GM18511 (cell line): ENCODE results near the gene ARL13B.
A peak's percentile ranks its signal among the peaks of the same experiment; 100 is the strongest.
"Not testable (repeated sequence)": the region's sequence is repeated elsewhere in the genome, so short reads cannot be mapped to it uniquely, and the experiment has no call there.

Experiments
- ATAC-seq: cut with Tn5 transposase; IDR thresholded peaks from one replicate; pipeline ENCODE4 v1.9.1; 2021; ENCODE audit warnings: mild to moderate bottlenecking, moderate library complexity; ENCODE audit not compliant: unreplicated experiment

The ARL13B gene

GRCh38 chr3:94050546-94050945 lies 70.6 kb downstream of the ARL13B start:
- ATAC-seq: no peak

GRCh38 chr3:94061297-94061696 lies 81.3 kb downstream of the ARL13B start:
- no peak for ATAC-seq

GRCh38 chr3:94062513-94063404 lies 82.8 kb downstream of the ARL13B start, which contains the start of the genes DHFR2 and NSUN3:
DHFR2 (minus strand) TSS chr3:94062916; CDS start chr3:94061511, 1,405 bp downstream.
NSUN3 (plus strand) TSS chr3:94063061; CDS start chr3:94063127, 66 bp downstream.
- peak; percentile 93 for ATAC-seq

GRCh38 chr3:94063496-94064119 lies 83.7 kb downstream of the ARL13B start:
- ATAC-seq: no peak

- ATAC-seq: no peak
Measured at GRCh38 chr3:94064243-94064860, 84.4 kb downstream of the ARL13B start.

GRCh38 chr3:94065122-94065521 lies 85.2 kb downstream of the ARL13B start:
- no peak for ATAC-seq

GRCh38 chr3:94065819-94066480 lies 86.0 kb downstream of the ARL13B start:
- ATAC-seq: no peak

GRCh38 chr3:94066506-94067500 lies 86.8 kb downstream of the ARL13B start:
- ATAC-seq: no peak

- no peak for ATAC-seq
Measured at GRCh38 chr3:94069194-94069813, 89.3 kb downstream of the ARL13B start.

- peak; percentile 79 for ATAC-seq
Measured at GRCh38 chr3:94070341-94070911, 90.5 kb downstream of the ARL13B start.

GRCh38 chr3:94071713-94072284 lies 91.8 kb downstream of the ARL13B start:
- peak; percentile 81 for ATAC-seq

GRCh38 chr3:94076055-94076454 lies 96.1 kb downstream of the ARL13B start:
- ATAC-seq: no peak

- ATAC-seq: not testable (repeated sequence)
Measured at GRCh38 chr3:94080552-94080951, 100.6 kb downstream of the ARL13B start.

- no peak for ATAC-seq
Measured at GRCh38 chr3:94081884-94082283, 101.9 kb downstream of the ARL13B start.

GRCh38 chr3:94082391-94082937 lies 102.5 kb downstream of the ARL13B start:
- ATAC-seq: no peak

GRCh38 chr3:94083261-94083660 lies 103.3 kb downstream of the ARL13B start:
- ATAC-seq: peak; percentile 69

- ATAC-seq: no peak
Measured at GRCh38 chr3:94089126-94089525, 109.2 kb downstream of the ARL13B start.

- no peak for ATAC-seq
Measured at GRCh38 chr3:94092086-94092485, 112.1 kb downstream of the ARL13B start.
